SKM-1 (cell line): Measurements from ENCODE around the gene ZNF688.

Source experiments
- DNase-seq: peaks from one replicate; lab custom pipeline; 2025; ENCODE audit not compliant: unreplicated experiment; lab: John Stamatoyannopoulos, UW

ZNF688 gene

GRCh38 chr16:30585400-30586191, 14.1 kb upstream of the ZNF688 start, which contains the start of gene ZNF785:
Gene ZNF785 (minus strand): TSS chr16:30585697. CDS start chr16:30585611, 86 bp downstream.
- peak; percentile 97 for DNase-seq

GRCh38 chr16:30585022-30585399, 13.5 kb upstream of the ZNF688 start:
- no peak for DNase-seq

- DNase-seq: no peak
These were observed 11.3 kb upstream of the ZNF688 start for GRCh38 chr16:30582611-30583340.

- DNase-seq: no peak
These were observed 9.9 kb upstream of the ZNF688 start for GRCh38 chr16:30581457-30581856.

DNA sequence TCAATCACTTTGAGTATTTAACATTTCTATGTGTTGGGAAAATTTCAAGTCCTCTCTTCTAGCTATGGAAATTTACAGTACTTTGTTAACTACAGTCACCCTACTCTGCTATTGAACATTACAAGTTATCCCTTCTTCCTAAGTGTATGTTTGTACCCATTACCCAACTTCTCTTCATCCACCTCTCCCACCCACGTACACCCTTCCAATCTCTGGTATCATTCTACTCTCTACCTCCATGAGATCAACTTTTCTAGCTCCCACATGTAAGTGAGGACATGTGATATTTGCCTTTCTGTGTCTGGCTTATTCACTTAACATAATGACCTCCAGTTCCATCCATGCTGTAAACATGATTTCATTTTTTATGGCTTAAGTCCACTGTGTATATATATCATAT, 3.2 kb upstream of the ZNF688 start:
- DNase-seq: no peak

- no peak for DNase-seq
These were observed 674 bp downstream of the ZNF688 start for GRCh38 chr16:30570636-30571444.

DNA sequence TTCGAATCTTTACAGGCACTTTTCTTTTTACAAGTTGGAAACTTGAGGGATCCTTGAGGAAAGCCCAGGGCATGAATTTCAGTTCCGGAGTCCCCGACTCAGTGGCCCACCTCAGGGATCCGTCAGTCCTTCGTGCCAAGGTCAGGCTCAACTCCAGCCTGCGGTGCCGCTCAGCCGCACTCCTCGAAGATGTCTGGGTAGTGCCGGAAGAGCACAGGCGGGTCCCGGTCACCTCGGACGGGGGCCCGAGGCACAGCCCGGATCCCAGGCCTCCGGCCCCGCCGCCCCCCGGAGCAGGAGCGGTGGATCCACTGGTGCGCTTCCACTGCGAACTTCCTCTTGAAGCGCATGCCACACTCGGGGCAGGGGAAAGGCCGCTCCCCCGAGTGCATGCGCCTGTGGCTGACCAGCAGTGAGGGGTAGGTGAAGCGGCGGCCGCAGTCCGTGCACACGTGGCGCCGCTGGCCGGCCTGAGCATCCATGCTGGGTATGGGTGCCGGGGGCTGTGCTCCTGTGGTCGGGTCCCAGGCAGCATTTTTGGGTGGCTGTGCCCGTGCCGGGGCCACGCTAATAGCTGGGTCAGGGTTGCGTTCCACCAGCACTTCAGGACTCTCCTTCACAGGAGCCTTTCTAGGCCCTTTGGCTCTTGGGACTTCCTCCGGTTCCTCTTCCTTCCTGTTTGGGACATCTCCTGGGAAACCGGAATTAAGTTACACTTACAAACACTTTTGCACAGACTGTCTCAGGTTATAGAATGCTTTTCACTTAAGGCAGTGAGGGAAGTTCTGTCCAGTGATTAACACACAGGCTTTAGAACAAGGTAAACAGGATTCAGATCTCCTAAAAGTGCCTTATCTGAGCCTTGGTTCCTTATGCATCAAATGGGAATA, 1.5 kb downstream of the ZNF688 start:
- DNase-seq: no peak

GRCh38 chr16:30569281-30569680, 2.2 kb downstream of the ZNF688 start:
- DNase-seq: no peak

GRCh38 chr16:30567991-30568638, 3.4 kb downstream of the ZNF688 start:
- DNase-seq: peak; percentile 21

DNA sequence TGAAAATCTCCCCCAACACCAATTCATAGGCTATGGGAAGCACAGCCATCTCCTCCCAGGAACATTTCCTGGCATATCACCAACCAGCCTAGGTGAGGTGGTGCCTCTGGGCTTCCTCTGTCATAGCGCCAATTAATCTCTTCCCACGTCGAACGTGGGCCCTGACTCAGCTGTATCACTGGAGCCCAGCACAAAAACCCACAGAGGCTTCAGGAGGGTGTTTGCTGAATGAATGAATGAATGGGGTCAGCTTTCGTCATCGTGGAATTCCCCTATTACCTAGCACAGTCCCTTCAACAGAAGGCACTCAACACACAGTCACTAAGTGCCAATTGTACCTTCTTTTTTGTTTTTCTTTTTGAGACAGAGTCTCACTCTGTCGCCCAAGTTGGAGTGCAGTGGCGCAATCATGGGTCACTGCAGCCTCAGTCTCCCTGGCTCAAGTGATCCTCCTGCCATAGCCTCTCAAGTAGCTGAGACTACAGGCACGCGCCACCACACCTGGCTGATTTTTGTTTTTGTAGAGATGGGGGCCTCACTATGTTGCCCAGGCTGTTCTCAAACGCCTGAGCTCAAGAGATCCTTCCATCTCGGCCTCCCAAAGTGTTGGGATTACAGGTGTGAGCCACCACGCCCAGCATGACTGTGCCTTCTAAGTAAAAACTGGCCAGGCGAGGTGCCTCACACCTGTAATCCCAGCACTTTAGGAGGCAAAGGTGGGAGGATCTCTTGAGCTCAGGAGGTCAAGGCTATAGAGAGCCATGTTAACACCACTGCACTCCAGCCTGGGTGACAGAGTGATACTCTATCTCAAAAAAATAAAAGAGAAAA, 4.1 kb downstream of the ZNF688 start:
- no peak for DNase-seq

- no peak for DNase-seq
These were observed 5.0 kb downstream of the ZNF688 start for GRCh38 chr16:30566531-30566930.

- no peak for DNase-seq
These were observed 5.5 kb downstream of the ZNF688 start for GRCh38 chr16:30565984-30566383.

DNA sequence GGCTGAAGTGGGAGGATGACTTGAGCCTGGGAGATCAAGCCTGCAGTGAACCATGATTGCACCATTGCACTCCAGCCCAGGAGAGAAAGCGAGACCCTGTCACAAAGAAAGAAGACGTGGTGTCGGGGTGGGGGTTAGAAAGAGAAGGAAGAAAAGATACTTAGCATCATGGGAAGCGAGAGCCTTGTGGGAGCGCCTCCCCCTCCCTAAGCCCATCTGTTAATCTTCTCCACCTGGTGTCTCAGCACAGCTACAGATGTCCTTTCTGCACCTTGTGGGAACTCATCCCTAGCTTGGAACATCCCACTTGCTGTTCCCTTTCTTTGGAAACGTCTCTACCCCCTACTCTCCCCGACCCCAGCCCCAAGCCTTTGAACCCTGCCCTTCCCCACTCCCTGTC, 6.0 kb downstream of the ZNF688 start:
- DNase-seq: no peak

- DNase-seq: no peak
These were observed 9.5 kb downstream of the ZNF688 start for GRCh38 chr16:30562021-30562420.

GRCh38 chr16:30561089-30561816, 10.3 kb downstream of the ZNF688 start:
- DNase-seq: no peak

GRCh38 chr16:30559690-30560089, 11.8 kb downstream of the ZNF688 start:
- DNase-seq: no peak

GRCh38 chr16:30558789-30559377, 12.6 kb downstream of the ZNF688 start:
- no peak for DNase-seq
